ENCODE results near the gene PMIS2.

The PMIS2 gene

DNA sequence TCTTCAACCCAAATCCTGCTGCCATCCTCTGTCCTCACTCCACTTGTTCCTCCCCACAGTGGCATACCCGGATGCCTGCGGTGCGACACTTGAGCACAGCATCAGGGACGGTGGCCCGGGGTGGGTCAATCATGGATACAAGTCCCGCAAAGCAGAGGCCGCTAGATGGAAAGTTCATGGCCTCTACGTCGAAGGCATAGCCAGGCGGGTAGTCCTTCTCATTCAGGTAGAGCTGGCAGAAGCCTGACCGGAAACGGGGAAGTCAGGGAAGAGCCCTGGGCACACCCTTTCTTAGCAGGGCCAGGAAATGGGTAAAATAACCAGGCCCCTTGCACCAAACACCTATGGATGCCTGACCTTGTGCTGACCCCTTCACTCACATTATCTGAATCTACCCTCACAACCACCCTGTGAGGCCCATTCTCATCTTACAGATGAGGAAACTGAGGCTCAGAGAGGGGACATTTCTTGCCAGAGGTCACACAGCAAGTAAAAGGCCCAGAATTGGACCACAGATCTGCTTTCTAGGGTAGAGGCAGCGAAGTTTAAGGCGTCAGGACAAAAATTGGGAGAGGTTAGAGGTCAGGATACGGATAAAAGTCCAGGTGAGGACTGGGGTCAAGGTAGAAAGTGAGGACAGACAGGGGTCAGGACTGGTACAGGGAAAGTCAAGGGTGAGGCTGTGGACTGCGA, 29.0 kb upstream of the PMIS2 start:
- DNase-seq (ENCODE audit: low spot score): no peak

DNA sequence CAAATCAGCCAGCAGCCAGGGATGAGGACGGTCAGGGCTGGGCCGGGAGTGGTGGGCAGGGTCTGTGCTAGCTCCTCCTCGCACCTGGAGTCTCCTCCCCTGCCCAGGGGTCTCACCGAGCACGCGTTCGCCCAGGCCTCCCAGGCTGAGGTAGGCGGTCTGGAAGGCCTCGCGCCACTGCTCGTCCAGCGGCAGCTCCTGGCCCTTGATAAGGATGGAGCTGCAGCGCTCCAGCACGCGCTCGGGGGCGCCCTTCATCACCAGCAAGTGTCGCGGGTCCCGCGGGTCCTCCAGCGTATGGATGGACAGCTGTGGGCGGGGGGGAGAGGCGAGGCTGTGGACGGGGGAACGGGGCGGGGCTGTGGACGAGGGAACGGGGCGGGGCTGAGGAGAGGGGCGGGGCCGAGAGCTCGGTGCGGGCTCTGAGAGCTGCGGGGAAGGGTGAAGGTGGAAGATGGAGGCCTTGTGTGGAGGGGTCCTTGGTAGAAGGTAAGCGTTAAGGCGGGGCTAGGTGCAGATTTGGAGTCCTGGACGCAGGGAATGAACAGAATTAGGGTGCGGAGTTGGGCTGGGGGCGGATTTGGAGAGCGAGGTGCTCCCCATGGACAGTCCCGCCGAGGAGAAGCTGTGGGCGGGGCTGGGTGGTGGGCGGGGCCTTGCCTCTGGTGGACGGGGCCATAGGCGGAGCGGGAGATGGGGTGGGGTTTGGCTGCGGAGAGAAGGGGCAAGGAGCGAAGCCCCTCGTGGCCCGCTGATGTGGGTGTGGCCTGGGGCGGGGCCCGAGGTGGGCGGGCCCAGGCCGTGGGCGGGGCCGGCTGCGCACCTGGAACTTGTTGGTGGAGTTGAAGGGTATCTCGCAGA, 28.2 kb upstream of the PMIS2 start:
- DNase-seq (ENCODE audit: low spot score): no peak

DNA sequence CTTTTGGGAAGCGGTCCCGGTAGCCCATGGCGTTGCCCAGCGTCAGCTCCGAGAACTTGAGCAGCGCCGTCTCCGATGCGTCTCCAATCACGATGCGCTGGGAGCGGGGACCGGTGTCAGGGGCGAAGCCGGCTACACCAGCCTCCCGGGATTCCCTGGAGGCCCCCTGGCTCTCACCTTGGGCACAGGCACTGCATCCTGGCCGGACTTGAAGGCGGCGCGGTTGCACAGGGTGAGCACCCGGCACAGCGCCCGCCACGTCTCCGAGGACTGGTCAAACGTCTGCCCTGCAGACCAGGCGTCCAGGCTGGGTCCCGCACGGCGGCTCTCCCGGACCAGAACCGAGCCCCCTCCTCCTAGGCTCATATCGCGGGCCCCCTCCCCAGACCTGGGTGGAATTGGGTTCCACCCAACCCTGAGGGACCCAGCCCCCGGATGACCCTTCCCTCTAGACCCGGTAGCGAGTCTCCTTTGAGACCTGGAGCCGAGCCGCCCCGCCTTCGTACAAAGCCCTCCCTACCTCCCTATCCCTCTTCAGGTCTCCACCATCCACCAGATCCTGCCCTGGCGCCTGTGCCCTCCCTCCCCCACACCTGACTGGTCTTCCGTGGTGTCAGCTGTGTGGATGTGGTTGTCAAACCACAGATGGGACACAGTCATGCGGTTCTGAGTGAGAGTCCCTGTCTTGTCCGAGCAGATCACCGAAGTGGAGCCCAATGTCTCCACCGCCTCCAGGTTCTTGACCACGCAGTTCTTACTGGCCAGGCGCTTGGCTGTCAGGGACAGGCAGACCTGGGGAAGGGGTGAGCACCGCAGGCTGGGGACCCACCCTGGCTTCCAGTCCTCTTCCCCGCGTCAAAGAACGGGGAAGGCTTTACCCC, 27.3 kb upstream of the PMIS2 start:
- no peak for DNase-seq (ENCODE audit: low spot score)

DNA sequence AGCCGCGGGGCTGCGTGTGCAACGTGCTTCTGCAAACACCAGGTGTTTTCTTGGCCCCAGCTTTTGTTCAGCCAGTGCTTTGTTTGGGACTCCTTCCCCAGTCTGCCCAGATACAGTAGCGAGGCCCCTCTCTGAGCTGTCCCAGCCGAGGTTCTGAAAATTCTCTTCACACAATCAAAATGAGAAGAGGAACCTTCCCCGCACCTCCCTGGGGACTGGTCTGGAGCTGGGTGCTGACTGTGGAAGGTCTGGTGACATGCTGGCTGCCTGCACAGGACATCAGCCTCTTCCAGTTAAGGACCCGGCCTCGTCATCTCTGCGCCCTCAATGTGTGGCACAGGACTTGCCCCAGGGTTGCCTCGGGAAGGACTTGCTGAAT, 26.7 kb upstream of the PMIS2 start:
- DNase-seq (ENCODE audit: low spot score): no peak

DNA sequence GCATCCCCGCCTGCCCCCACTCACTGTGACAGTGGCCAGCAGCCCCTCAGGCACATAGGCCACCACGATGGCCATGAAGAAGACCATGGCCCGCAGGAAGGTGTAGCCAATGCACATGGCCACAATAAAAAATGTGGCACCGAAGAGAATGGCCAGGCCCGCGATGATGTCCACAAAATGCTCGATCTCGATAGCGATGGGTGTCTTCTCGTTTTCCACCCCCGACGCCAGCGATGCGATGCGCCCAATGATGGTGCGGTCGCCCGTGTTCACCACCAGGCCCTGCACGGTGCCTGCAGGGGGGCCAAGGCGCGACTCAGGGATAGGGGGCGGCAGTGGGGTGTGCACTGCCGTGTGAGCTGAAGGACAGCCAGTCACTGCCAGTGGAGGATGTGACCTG, 26.2 kb upstream of the PMIS2 start:
- no peak for DNase-seq (ENCODE audit: low spot score)

DNA sequence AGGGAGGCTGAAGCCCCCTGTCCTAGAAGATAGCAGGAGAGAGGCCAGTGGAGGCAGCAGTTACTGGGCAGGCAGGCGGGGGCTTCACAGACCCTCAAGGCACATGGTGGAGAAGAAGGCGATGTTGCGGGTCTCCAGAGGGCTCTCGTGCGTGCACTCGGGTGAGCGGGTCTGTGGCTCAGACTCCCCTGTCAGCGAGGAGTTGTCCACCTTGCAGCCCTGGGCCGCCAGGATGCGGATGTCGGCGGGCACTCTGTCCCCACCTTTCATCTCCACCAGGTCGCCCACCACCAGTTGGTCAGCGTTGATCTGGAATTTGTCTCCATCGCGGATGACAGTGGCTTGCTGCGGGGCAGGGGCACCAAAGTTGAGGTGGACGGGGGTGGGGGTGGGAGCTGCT, 25.7 kb upstream of the PMIS2 start:
- DNase-seq (ENCODE audit: low spot score): no peak

DNA sequence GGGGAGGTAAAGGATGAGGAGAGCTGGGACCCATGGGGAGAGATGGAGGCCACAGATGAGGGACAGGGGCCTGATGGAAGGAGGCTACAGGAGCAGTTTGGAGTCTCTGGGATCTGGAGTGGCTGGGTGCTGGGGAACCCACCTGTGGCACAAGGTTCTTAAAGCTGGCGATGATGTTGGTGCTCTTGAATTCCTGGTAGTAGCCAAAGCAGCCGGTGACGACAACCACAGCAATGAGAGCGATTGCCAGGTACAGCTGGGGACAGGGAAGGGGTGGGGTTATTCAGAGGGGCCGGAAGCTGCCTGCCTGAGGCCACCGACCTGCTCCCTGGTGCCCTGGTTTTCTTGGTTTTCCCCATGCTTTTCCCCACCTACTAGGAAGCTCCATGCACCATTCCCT, 25.3 kb upstream of the PMIS2 start:
- DNase-seq (ENCODE audit: low spot score): no peak

DNA sequence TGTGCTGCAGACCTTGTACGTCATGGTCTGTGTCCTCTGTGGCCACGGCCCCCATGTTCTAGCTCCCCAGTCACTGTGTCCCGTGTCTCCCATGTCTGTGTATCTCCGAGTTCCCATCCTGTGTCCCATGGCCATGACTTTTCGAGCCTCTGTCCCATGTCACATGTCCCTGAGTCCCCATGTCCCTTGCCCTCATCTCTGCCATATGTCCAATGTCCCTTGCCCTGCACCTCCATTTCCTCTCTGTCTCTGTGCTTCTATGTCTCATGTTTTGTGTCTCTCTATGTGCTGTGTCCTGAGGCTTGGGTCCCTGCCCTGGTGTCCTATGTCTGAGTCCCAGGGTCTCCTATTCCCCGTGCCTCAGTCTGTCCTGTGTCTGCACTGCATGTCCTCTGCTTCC, 24.5 kb upstream of the PMIS2 start:
- DNase-seq (ENCODE audit: low spot score): no peak

DNA sequence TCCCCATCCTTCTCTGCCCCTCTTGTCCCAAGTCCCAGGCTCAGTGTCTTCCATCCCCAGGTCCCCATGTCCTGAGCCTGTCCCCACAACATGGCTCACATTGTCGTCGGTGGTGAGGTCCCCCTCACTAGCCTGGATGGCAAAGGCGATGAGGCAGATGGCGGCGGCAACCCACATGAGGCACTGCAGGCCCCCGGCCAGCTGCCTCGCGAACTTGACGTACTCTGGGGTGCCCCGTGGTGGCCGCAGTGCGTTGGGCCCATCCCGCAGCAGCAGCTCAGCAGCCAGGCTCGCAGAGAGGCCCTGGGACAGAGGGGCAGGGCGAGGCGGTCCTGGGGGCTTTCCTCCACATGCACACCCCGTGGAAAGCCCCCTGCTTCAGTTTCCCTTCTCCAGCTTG, 23.6 kb upstream of the PMIS2 start:
- no peak for DNase-seq (ENCODE audit: low spot score)

DNA sequence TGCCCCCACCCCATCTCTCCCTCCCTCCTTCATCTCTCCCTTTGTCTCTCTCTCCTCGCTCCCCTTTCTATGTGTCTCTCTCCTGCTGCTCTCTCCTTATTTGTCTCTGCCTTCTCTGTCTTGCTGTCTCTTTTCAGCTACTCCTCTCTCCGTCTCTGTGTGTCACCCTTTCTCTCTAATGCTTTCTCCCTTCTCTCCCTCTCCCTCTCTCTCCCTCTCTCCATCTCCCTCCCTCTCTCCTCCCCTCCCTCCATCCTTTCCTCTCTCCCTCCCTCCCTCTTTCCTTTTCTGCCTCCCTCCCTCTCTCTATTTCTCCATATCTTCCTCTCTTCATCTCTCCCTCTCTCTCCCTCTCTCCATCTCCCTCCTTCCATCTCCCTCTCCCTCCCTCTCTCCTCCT, 23.2 kb upstream of the PMIS2 start:
- DNase-seq (ENCODE audit: low spot score): no peak

DNA sequence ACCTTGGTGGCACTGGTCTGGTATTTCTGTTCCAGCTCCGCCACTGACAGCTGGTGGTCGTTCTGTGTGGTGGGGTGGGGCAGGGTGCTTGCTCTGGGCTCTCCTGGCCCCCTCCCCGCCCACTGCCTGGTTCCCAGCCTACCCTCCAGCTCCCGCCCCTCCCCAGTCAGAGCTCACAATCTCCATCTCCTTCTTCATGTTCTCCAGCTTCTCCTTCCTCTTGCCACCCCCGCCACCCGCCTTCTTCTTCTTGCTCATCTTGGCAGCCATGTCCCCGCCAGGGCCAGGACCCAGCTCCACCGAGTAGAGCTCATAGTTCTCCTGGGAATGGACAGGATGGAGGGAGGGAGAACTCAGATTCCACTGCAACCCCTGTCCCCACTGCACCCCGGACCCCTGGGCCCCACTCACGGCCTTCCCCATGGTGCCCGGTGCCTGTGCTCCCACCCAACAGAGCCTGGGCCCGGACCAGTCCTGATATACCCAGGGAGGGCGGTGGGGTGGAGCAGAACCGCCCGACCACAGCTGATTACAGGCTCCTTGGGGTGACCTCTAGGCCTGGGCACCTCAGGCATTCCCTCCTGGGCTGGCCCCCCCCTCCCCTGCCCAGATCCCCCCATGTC, 22.7 kb upstream of the PMIS2 start, which contains the start of gene ATP4A:
ATP4A (minus strand) TSS at position 452 of the 623 bp plus-strand sequence; CDS start at position 423, 29 bp downstream.
- DNase-seq (ENCODE audit: low spot score): no peak

DNA sequence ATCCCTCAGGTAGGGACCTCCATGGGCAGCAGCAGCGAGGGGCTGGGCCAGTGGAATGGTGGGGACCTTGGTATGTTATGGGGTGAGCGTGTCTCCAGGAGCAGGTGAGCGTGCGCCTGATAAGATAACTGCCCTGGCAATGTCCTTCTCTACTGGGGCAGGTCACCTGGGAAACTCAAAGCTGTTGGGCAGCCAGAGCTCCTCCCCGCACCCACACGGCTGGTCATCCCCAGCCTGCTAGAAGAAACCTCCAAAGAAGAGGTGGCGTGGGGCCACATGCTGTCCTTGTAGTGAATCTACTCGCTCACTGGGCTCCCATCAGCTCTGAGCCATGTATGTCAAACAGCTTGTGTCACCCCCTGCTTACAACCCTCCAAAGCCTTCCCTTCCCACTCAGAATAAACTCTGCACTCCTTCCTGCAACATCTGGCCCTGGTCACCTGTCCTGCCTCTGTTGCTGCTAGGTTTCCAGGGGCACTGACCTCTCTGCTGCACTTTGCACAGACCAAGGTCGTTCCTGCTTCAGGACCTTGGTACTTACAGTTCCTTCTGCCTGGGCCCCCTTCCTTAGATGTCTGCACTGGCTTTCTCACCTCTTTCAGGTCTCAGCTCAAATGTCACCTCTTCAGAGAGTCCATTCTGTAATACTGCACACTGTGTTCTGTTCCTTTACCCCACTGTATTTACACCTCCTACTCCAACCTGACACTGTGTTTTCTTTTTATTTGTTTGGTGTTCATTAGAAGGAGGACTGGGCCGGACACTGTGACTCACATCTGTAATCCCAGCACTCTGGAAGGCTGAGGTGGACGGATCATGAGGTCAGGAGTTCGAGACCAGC, 20.7 kb upstream of the PMIS2 start:
- DNase-seq (ENCODE audit: low spot score): no peak

DNA sequence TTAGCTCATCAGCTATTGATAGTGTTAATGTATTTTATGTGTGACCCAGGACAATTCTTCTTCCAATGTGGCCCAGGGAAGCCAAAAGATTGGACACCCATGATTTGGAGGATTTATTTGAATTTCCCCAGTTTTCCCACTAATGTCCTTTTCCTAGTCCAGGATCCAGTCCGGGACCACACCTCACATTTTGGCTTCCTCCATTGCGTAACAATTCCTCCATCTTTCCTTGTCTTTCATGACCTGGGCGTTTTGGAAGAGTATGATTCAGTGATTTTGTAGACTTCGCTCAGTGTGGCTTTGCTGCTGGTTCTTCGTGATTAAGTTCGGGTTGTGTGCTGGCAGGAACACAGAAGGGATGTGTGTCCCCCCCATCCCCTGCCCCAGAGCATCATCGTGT, 19.2 kb upstream of the PMIS2 start:
- DNase-seq (ENCODE audit: low spot score): no peak

DNA sequence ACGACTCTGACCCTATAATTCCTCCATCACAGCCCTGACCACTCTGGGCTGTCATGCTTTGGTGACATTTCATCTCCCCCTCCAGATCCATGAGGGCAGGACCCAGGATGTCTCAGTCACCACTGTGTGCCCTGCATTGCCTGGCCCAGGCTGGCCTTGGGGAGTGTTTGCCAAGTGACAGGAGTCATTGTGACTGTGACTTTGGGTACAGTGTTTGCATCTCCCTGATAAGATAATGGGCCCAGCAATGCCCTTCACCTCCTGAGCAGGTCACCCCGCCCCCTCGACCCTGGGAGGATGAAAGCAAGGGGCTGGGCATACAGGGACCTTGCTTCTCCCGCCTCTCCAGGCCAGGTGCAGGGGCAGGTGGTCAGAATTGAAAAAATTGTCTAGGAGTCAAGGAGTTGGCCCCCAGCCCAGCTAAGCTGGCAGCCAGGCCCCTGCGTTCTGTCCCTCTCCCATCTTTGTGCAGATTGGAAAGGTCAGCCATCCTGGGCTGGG, 16.6 kb upstream of the PMIS2 start:
- DNase-seq (ENCODE audit: low spot score): no peak

DNA sequence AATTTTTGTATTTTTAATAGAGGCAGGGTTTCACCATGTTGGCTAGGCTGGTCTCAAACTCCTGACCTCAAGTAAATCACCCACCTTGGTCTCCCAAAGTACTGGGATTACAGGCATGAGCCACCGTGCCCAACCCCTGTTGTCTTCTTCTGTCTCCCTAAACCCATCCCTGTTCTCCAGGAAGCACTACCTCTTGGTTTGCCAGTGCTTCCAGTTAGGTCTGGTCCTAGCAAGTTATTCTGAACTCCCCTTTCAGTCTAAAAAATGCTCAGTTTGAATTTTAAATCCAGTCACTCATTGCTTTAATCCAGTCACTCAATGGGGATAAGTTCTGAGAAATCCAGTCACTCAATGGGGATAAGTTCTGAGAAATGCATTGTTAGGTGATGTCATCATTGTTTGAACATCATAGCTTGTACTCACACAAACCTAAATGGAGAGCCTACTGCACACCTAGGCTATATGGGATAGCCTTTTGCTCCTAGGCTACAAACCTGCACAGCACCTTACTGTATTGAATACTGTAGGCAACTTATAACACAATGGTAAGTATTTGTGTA, 14.5 kb upstream of the PMIS2 start:
- DNase-seq (ENCODE audit: low spot score): no peak

DNA sequence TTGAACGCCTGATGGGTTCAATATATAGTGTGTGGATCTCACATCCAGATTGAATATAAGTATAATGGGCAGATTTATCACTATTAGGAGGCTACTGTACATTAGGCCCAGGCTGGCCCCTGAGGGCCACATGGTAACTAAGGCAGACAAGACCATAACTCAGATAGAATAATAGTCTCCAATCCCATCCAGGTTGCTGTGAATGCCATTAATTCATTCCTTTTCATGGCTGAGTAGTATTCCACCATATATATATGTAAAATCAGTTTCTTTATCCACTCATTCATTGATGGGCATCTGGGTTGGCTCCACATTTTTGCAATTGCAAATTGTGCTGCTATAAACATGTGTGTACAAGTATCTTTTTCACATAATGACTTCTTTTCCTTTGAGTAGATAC, 8.1 kb upstream of the PMIS2 start:
- DNase-seq (ENCODE audit: low spot score): no peak

DNA sequence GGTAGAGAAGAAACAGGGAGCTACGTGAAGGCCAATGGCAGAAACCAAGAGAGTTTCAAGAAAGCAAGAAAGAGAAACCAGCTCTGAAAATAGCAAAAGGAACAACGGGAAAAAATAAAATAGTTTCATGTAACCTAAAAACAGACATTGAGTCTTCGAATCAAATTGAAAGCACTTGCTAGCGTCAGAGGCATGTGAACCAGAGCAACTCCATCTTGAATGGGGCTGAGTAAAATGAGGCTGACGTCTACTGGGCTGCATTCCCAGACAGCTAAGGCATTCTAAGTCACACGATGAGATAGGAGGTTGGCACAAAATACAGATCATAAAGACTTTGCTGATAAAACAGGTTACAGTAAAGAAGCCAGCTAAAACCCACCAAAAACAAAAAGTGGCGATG, 7.3 kb upstream of the PMIS2 start:
- no peak for DNase-seq (ENCODE audit: low spot score)

DNA sequence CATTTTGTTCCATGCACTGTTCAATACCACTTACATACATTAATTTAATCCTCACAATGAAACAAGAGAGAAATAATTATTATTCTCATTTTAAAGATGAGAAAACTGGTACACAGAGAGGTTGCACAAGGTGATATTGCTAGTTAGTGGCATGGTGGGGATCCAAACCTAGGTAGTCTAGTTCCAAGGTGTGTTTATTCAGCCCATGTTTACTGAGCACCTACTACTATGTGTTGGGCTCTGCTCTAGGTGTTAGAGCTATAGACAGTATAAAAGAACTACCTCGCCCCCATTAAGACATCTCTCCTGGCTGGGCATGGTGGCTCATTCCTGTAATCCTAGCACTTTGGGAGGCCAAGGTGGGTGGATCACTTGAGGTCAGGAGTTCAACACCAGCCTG, 3.2 kb upstream of the PMIS2 start:
- no peak for DNase-seq (ENCODE audit: low spot score)

DNA sequence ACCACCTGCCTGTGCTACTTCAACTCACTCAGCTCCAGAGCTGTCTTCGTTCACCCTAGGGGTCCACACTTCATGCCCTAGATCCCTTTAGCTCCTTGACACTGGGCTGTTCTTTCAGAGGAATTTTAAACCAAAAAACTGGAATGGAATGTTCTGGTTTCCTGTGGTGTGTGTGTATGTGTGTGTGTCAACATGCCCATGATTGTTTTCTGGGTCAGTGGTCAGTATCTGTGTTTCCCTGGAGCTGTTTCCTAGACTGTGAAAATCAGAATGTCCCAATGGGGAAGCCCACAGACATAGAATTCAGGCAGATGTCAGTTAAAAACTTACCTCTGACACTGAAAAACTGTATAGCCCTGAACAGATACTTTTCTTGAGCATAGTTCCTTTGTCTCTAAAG, 1.3 kb downstream of the PMIS2 start:
- DNase-seq (ENCODE audit: low spot score): no peak

DNA sequence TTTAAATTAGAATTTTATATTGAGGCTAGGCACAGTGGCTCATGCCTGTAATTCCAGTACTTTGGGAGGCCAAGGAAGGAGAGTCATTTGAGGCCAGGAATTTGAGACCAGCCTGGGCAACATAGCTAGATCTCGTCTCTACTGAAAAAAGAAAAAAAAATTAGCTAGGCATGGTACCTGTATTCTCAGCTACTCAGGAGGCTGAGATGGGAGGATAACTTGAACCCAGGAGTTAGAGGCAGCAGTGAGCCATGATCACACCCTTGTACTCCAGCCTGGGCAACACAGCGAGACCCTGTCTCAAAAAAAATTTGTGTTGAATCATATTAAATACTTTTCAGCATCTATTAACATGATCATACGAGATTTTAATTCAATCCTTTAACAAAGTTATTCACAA, 4.9 kb downstream of the PMIS2 start:
- DNase-seq (ENCODE audit: low spot score): no peak

DNA sequence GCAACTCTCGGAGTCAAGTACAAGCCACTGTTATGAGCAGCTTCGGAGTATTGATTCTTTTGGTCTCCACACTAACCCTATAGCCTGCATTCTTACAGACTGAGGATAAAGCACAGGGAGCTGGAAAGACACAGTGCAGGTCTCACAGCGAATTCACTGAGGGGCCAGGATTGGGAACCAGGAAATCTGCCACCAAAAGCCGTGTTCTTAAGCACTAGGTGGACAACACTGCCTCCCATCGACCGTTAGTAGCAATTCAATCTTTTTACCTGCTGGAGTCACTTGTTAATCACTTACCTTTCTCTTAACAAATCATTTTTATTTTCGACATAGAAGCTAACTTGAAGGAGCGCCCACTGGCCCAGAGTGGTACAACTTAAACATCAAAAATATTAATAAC, 6.3 kb downstream of the PMIS2 start:
- DNase-seq (ENCODE audit: low spot score): peak; percentile 41

Data from hepatic stellate cell (primary cell).